ENCODE measurements around the gene LRRC74B.

The LRRC74B gene

GRCh38 chr22:21013657-21014201 is 32.0 kb upstream of the LRRC74B start:
- in situ Hi-C loops (cut with MboI; ENCODE audit: low sequenced_read_pairs), result no loop called here

- in situ Hi-C loops (cut with MboI; ENCODE audit: low sequenced_read_pairs), result no loop called here
These were observed 31.5 kb upstream of the LRRC74B start for GRCh38 chr22:21014202-21014725.

DNA sequence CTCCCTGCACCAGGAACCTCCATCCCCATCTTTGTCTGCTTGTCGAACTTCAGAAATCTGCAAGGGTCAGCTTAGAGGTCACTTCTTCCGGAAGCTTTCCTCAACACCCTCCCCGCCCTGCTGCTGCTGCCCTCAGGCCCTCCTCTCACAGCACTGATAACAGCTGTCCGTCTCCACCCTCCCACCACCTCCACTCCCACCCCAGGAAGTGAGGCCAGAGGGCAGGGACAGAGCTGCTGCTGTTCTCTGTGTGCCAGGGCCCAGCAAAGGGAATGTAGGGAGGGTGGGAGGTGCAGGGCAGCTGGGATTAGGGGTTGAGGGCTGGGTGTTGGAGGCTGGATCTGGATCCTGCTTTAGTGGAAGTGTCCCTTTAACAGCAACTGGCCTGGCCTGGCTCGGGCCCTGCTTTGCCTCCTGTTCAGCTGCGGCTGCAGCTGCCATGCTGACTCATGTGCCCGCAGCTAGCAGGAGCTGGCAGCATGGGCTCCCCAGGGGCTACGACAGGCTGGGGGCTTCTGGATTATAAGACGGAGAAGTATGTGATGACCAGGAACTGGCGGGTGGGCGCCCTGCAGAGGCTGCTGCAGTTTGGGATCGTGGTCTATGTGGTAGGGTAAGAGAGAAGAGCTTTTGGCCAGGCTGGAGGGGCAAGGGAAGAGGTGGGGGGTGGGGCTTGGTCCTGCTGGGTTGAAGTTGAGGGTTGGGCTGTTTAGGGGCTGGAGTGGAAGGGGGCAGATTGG is 30.9 kb upstream of the LRRC74B start, which contains the start of gene P2RX6:
Gene P2RX6 (plus strand): TSS at position 440 of the 740 bp plus-strand sequence. CDS start 10 bp downstream, at position 450.
- in situ Hi-C loops (cut with MboI; ENCODE audit: low sequenced_read_pairs), result no loop called here

DNA sequence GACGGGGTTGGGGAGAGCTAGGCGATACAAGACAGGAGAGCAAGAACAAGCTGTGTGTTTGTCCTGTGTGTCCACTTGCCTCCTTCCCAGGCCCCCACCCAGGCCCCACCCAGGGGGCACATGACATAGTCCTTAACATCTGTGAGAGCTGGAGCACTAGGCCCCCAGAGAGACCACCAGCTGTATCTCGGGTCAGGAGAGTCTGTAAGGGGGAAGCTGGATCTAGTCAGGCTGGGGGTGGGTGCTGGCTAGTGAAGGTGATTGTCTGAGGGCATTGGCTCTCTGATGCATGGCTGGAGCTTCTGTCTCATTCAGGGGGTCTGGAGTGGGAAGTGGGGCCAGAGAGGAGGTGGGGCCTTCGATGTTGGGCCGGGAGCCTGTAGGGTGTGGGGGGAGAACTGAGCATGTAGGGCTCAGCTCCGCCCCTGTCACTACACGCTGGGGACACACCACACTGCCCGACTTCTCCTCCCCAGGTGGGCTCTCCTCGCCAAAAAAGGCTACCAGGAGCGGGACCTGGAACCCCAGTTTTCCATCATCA is 30.2 kb upstream of the LRRC74B start:
- in situ Hi-C loops (cut with MboI; ENCODE audit: low sequenced_read_pairs), result no loop called here

- in situ Hi-C loops (cut with MboI; ENCODE audit: low sequenced_read_pairs), result no loop called here
These were observed 28.9 kb upstream of the LRRC74B start for GRCh38 chr22:21016644-21017420.

DNA sequence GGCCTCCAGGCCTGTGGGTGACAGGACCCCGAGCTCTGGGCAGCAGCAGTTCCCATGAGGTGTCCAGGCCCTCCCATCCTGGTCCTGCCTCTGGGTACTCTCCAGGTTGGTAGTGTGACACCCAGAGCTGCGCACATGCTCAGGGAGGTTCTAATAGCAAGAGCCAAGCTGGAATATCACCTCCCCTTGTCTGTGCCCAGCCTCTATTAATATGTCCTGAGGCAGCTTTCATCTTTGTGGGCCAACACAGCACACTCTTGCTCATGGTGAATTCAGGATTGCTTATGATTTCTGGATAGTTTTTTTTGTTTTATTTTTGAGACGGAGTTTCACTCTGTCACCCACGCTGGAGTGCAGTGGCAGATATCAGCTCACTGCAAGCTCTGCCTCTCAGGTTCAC is 27.4 kb upstream of the LRRC74B start:
- in situ Hi-C loops (cut with MboI; ENCODE audit: low sequenced_read_pairs), result no loop called here

GRCh38 chr22:21020802-21021429 is 24.8 kb upstream of the LRRC74B start:
- in situ Hi-C loops (cut with MboI; ENCODE audit: low sequenced_read_pairs), result no loop called here

DNA sequence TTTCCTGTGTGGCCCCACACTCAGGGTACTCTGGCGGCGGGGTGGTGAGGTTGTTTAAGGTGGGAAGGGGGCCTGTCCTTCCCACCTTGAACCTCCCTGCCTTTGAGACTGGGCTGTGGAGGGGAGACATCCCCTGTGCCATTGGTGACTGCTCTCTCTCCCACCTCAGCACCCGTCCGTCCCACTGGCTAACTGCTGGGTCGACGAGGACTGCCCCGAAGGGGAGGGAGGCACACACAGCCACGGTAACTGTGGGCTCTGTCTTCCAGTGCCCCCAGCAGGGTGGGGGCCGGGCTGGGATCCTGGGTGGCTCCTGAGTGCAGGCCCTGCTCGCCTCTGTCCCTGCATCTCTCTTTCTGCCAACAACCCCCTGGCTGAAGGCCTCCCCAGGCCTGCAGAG is 23.2 kb upstream of the LRRC74B start:
- in situ Hi-C loops (cut with MboI; ENCODE audit: low sequenced_read_pairs), result no loop called here

- in situ Hi-C loops (cut with MboI; ENCODE audit: low sequenced_read_pairs), result no loop called here
These were observed 22.7 kb upstream of the LRRC74B start for GRCh38 chr22:21022955-21023614.

DNA sequence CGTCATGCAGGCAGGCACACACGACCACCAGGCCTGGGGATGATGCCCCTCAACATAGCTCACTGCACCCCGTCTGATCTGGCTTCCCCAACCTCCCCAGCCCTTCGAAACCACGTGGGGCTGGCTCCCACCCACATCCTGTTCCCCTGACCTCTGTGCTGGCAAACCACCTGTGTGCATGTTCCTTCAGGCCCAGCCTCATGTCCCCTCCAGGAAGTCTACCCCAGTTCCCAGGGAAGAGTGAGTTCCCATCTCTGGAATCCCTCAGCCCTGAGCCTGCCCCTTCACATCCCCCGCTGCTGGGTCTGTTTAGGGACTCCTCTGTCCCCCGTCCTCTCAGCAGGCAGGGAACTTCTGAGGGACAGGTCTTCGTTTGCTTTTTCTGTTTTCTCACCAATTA is 20.5 kb upstream of the LRRC74B start:
- in situ Hi-C loops (cut with MboI; ENCODE audit: low sequenced_read_pairs), result no loop called here

GRCh38 chr22:21025763-21026755 is 19.7 kb upstream of the LRRC74B start:
- in situ Hi-C loops (cut with MboI; ENCODE audit: low sequenced_read_pairs), result no loop called here

DNA sequence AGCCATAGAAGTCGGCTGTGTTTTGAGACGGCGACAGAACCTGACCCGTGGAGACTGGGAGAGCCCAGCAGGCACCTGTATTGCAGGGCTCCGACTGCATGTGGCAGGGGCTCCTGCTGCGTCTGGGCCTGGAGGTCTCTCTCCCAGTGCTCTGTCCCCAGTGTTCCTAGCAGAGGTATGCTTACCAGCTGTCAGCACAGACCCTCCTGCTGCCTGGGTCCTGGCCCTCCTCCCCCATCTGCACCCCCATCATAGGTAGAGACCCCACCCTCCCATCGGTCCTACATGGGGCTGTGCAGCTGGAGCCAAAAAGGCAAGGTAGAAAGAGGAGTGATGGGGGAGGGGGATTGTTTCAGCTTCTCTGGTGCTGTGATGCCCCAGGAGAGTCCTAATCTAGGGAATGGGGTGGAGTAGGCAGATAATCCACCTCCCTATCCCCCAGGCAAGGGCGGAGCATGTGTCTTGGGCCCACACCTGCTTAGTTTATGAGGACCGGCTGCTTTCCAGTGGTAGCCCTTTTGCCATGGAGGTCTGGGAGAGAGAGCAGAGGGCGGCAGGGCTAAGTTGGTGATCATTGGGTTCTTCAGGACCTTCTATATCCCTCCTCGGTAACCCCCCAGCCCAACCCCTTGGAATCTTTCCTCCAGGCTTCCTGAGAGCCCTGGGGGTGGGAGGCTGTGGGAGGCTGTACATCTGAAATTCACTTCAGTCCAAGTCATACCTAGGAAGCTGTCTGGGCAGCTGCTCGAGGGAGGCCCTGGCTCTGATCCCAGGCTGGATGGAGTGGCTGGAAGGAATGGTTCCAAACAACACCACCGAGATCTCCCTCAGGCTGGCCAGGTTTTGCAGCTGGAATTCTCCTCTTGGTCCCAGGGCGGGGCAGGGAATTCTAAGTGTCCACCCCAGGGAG is 18.7 kb upstream of the LRRC74B start:
- in situ Hi-C loops (cut with MboI; ENCODE audit: low sequenced_read_pairs), result no loop called here

DNA sequence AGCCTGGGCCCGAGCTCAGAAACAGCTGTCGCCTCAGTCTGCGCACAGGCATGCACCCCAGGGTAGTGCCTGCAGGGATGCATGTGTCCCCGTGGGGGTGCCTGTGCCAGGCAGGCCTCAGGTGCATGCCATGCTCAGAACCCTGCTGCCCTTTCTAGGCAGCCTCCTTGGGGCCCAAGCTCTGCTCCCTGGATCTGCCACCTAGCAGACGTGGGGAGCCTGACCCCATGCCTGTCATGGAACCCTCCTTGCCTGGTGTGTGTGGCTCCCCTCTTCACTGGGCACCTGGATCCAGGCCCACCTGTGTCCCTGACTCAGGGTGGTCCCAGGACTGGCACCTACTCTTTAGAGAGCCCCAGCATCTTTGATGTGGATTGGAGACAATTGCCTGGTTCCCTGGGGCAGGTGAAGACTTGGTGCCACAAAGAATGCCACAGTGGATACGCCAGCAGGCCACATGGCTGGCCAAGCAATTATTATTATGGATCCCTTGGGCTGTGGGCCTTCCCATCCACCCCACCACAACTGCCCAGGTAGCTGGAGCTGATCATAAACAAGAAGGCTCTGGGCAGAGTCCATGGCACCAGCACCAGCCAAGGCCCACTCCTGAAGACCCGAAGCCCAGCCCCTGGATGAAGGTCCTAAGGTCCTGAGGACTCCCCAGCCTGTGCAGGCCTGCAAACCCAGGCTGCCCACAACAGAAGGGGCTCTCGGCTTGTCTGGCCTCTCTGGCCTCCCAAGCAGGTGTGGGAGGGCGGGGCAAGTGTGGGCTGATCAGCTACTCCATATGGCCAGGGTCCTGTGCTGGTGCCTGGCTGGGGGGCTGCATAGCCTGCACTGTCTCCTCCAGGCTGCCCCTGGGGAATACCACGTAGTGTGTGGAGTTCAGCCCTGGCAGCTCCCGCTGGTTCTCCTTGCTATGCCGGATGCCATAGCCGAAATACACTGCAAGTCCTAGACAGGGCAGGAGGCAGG is 17.2 kb upstream of the LRRC74B start:
- in situ Hi-C loops (cut with MboI; ENCODE audit: low sequenced_read_pairs), result no loop called here

DNA sequence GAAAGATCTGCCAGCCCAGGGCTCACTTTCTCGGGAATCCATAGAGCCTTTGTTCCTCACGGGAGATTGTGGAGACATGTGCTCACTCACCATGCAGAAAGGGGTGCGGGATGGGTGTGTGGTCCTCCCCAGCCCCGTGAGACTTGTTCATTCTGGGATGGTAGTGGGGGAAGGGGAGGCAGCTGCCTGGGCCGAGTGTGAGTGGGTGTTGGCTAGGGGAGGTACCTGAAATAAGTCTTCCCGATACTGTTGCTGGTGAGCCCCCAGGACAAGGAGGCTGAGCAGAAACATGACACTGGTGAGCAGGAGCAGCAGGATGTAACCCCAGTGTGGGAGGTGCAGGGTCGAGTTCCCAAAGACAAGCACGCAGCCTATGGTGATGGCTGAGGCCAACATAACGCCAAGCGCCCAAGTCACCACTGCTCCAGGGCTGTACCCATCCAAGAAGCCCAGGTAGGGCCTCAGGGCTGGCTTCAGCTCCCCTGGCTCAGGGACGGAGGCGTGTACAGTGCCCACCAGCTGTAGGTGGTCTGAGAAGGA is 16.2 kb upstream of the LRRC74B start:
- in situ Hi-C loops (cut with MboI; ENCODE audit: low sequenced_read_pairs), result loop anchor here (10.0 kb wide), 1 partner anchor 65 kb away; no protein-coding TSS in a partner anchor

DNA sequence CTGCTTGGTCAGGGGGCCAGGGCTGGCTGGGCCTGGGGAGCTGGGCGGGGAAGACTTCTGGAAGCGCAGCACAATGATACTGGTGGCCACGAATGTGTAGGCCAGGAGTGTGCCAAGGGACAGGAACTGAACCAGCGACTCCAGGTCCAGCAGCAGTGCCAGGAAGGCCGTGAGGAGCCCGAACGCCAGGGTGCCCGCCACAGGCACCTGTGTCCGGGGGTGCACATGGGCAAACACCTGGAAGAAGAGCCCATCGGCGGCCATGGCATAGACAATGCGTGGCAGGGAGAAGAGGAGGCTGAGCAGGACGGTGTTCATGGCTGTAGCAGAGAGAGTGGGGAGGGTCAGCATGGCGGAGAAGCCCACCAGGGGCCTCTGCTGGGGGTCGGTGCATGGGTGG is 15.7 kb upstream of the LRRC74B start:
- in situ Hi-C loops (cut with MboI; ENCODE audit: low sequenced_read_pairs), result loop anchor here (10.0 kb wide), 1 partner anchor 65 kb away; no protein-coding TSS in a partner anchor

Measured in HL-60/S4 treated with retinoic acid at 250 ng/mL for 4 days and 3 days (cell line).